NCI-H187 (cell line): ENCODE results near the gene AADACL3.
"Not testable (repeated sequence)": the region's sequence is repeated elsewhere in the genome, so short reads cannot be mapped to it uniquely, and the experiment has no call there.

Experiments used
- DNase-seq, 2 experiments: peaks; one replicate each; lab custom pipeline; 2025; lab: John Stamatoyannopoulos, UW

AADACL3 gene

DNA sequence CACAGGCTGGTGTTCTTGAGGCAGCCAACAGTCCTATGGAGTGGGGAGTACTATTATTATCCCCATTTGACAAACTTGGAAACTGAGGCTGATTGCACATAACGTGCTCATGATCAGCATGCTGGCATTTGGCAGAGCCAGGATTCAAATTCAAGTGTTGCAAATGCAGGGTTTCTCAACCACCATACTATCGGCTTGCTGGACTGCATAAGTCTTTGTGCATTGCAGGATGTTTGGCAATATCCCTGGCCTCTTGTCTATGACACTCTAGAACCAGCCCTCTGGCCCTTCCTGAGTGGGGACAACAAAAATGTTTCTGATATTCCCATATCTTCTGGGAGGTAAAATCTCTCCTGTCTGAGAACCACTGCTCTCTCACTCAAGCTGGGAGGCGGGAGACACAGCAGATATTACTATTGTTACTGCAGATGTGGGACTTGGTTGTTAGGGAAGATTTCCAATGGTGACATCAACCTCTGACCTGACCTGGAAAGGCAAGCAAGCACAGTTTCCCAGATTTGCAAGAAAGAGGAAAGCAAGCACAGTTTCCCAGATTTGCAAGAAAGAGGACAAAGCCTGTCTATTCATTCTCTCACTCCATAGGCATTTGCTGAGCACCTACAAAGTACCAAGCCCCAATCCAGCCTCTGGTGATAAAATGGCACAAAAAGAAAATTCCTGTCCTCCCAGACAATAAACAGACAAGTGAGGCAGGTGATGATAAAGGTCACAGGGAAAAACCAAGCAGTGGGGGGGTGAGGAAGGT is 1.0 kb upstream of the AADACL3 start:
- DNase-seq: no peak

GRCh38 chr1:12717301-12717838 is 1.5 kb downstream of the AADACL3 start:
- no peak for DNase-seq

DNA sequence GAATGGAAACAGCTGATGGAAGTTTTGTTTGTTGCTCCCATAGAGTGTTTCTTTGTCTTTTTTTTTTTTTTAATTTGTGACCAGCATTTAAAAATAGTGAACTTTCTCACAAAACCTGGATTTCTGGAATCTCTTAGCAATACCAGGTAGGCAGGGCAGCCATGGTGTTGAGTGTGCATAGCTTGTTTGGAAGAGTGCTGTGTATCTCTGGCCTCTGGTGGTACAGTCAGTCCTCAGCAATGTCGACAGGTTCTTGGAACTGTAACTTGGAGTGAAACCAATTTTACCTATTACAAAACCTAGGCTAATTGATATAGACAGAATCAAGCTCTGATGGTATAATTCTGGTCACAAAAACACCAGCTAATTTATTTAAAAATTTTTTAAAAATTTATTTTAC is 6.7 kb downstream of the AADACL3 start:
- DNase-seq: no peak

- DNase-seq: no peak
Observed at GRCh38 chr1:12728391-12728790, 12.5 kb downstream of the AADACL3 start.

GRCh38 chr1:12730156-12730555 is 14.2 kb downstream of the AADACL3 start:
- no peak for DNase-seq

GRCh38 chr1:12731084-12731483 is 15.2 kb downstream of the AADACL3 start:
- DNase-seq: not testable (repeated sequence)

GRCh38 chr1:12734651-12735050 is 18.7 kb downstream of the AADACL3 start:
- no peak for DNase-seq

DNA sequence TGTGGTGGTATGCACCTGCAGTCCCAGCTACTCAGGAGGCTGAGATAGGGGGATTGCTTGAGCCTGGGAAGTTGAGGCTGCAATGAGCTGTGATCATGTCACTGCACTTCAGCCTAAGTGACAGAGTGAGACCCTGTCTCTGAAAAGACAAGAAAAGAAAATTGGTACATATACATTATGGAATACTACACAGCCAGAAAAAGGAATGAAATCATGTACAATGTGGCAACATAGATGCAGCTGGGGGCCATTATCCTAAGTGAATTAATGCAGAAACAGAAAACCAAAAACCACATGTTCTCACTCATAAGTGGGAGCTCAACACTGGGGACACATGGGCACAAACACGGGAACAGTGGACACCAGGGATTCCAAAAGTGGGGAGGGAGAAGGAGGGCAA is 23.0 kb downstream of the AADACL3 start:
- DNase-seq: no peak

GRCh38 chr1:12739613-12740012 is 23.7 kb downstream of the AADACL3 start:
- DNase-seq: no peak

- no peak for DNase-seq
Observed at GRCh38 chr1:12741946-12742345, 26.0 kb downstream of the AADACL3 start.

GRCh38 chr1:12745126-12745991 is 29.4 kb downstream of the AADACL3 start:
- no peak for DNase-seq

- no peak for DNase-seq
Observed at GRCh38 chr1:12745992-12746323, 30.0 kb downstream of the AADACL3 start, which contains the start of gene CFAP107. Gene CFAP107 (plus strand): TSS chr1:12746200. CDS start chr1:12746431, 231 bp downstream.

- DNase-seq: no peak
Observed at GRCh38 chr1:12748778-12749355, 33.0 kb downstream of the AADACL3 start.

DNA sequence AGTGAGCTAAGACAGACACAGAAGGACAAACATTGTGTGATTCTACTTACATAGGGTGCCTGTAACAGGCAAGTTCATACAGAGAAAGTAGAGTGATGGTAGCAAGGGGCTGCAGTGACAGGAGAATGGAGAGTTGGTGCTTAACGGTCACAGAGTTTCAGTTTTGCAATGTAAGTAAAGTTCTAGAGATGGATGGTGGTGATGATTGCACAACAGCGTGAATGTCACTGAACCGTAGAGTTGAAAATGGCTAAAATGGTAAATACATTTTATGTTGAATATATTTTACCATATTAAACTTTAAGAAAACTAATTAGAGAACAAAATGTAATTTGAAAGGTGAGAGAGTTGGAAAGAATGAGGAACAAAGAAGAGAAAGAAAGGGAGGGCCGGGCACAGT is 38.8 kb downstream of the AADACL3 start:
- no peak for DNase-seq

DNA sequence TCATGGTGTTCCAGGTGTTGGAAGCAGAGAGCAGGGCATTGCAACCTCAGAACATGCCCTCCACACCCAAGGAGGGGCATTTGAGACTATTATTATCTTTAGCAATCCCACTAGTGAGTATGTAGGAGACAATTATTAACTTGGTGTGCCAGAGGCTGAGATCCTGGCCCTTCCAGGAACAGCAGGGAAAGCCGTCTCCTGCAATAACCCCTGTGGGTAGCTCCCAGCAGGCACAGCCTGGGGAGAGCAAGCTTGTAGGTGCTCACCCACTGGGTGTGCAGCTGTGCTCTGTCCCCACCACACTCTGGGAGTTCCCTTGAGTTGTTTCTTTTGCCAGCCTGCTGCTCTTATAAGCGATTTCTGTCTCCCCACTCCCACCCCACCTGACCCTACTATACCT is 40.4 kb downstream of the AADACL3 start:
- no peak for DNase-seq

- DNase-seq: no peak
Observed at GRCh38 chr1:12756768-12757413, 41.0 kb downstream of the AADACL3 start.

DNA sequence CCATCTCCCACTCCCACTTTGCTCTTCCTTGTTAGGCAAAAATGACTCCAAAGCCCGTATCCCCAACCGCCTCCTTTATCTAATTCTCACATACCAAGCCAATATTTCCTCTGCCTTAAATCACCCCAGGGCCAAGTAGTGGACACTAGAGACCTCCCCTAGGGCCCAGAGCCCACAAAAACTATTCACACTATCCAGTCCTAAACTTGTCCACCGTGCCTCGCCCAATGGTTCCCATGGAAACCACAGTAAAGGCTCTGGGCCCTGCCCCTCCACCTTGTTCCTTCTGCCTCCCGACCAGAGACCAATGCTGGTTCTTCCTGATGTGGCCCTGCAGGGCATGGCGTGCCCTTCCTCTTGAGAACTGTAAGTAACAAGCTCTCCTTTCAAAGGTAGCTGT is 41.9 kb downstream of the AADACL3 start:
- DNase-seq: no peak

GRCh38 chr1:12760256-12760795 is 44.4 kb downstream of the AADACL3 start:
- DNase-seq: no peak

DNA sequence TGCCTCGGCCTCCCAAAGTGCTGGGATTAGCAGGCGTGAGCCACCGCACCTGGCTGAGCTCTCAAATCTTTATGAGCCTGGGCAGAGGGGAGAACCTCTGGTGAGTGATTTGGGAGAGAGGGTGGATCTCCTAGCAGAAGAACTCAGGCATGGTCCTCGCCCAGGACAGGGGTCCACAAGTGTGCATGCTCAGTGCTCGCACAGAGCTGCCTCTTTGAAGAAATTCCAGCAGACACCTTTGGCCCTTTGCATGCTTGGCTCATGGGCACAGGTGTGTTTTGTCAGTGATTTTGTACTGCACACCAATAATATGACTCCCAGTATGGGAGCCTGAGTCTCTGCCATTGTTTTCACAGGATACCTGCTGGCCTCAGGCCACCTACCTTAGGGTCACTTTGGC is 45.9 kb downstream of the AADACL3 start:
- no peak for DNase-seq

DNA sequence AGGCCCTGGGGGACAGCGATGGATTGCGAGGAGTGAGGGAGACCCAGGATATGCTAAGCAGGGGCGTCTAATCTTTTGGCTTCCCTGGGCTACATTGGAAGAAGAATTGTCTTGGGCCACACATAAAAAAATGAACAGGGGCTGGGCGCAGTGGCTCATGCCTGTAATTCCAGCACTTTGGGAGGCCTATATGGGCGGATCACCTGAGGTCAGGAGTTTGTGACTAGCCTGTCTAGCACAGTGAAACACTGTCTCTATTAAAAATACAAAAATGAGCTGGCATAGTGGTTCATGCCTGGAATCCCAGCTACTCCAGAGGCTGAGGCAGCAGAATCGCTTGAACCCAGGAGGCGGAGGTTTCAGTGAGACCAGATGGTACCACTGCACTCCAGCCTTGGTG is 46.9 kb downstream of the AADACL3 start:
- DNase-seq: no peak

GRCh38 chr1:12763479-12763878 is 47.6 kb downstream of the AADACL3 start:
- DNase-seq: no peak

DNA sequence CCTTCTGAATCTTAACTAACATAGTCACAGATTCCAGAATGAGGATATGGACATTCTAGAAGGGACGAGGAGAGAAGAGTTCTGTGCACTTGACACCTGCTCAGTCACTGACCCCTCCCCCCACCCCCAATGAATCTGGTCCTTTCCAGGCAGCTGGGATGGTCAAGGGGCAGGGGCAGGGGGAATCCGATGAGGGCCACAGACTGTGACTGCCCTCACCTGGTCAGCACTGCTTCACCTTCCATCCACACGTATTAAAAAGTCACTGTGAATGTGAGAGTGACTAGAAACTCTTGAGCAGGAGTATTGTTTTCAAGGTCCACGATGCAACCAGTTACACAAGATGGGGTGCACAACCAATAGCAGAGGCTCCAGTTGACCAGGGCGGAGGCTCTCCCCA is 48.1 kb downstream of the AADACL3 start:
- DNase-seq: no peak
